ENCODE results near the gene FAN1.

DNA sequence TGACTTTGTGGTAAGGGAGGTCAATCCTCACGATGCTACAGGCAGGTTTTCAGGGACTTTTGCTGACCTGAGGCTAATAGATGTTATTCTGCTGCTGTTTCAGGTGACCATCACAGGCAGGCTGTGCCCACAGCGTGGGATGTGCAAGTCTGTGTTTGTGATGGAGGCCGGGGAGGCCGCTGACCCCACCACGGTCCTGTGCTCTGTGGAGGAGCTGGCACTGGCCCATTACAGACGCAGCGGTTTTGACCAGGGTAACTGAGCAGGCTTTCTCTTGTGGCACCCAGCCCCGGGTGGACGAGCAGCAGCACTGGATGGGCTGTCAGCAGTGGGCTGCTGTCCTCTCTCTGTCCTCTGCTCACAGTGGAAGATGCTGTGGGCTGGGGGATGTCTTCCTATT lies 22.0 kb downstream of the FAN1 start:
- TF ChIP-seq EZH2 (IDR thresholded peaks at IDR 0.05; ENCODE audit: borderline replicate concordance, low read depth, low read length, severe bottlenecking): no peak
- TF ChIP-seq, protein P1, sequence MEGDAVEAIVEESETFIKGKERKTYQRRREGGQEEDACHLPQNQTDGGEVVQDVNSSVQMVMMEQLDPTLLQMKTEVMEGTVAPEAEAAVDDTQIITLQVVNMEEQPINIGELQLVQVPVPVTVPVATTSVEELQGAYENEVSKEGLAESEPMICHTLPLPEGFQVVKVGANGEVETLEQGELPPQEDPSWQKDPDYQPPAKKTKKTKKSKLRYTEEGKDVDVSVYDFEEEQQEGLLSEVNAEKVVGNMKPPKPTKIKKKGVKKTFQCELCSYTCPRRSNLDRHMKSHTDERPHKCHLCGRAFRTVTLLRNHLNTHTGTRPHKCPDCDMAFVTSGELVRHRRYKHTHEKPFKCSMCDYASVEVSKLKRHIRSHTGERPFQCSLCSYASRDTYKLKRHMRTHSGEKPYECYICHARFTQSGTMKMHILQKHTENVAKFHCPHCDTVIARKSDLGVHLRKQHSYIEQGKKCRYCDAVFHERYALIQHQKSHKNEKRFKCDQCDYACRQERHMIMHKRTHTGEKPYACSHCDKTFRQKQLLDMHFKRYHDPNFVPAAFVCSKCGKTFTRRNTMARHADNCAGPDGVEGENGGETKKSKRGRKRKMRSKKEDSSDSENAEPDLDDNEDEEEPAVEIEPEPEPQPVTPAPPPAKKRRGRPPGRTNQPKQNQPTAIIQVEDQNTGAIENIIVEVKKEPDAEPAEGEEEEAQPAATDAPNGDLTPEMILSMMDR (IDR thresholded peaks at IDR 0.05; ENCODE audit: extremely low read depth in 1 of 2, insufficient read depth in 1 of 2, low read depth in 1 of 2, low read length in 2 of 2): no peak
- no peak for TF ChIP-seq MYC (IDR thresholded peaks at IDR 0.05; ENCODE audit: low read depth, low read length)
- TF ChIP-seq, protein P2, sequence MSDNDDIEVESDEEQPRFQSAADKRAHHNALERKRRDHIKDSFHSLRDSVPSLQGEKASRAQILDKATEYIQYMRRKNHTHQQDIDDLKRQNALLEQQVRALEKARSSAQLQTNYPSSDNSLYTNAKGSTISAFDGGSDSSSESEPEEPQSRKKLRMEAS (IDR thresholded peaks at IDR 0.05; ENCODE audit: insufficient read depth, insufficient read length): no peak
- no peak for TF ChIP-seq POLR2AphosphoS5 (IDR thresholded peaks at IDR 0.05; ENCODE audit: insufficient read depth, low read depth, low read length)
- no peak for TF ChIP-seq FOS (IDR thresholded peaks at IDR 0.05; ENCODE audit: borderline replicate concordance, insufficient read depth, low read length)
- no peak for TF ChIP-seq POLR2A (IDR thresholded peaks at IDR 0.05; ENCODE audit: low read depth, low read length)
- no peak for TF ChIP-seq GATA2 (IDR thresholded peaks at IDR 0.05; ENCODE audit: insufficient read depth, insufficient read length, low read depth, low read length)
